HG02884 (cell line): ENCODE results near the gene RPUSD4.

Experiments used
- ATAC-seq: cut with Tn5 transposase; IDR thresholded peaks from one replicate; pipeline ENCODE4 v1.9.1; 2021; ENCODE audit warnings: mild to moderate bottlenecking, moderate library complexity; ENCODE audit not compliant: unreplicated experiment

Gene RPUSD4

DNA sequence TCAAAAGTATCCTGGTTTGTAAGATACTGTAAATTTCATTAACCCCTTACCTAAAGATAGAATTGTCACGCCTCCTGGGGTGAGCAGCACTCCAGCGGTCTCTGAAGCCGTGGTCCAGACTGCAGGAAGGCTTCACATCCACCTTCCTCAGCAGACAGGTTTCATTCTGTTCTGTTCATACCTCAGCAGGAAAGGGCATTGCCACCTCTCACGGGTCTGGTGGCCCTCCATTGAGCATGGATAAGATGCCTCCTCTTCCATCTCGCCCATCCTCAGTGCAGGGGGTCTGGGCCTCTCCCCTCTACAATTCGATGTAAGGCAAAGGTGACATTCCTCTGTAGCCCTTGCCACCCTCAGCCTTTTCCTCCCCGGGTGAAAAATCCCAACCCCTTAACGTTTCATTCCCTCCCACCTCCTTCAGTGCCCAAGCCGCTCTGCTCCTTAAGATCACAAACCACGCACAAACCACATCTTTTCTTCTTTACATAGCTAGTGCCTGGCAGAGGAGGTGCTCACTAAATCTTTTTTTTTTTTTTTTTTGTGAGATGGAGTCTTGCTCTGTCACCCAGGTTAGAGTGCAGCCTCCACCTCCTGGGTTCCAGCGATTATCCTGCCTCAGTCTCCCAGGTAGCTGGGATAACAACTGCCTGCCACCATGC lies 28.5 kb downstream of the RPUSD4 start:
- no peak for ATAC-seq

DNA sequence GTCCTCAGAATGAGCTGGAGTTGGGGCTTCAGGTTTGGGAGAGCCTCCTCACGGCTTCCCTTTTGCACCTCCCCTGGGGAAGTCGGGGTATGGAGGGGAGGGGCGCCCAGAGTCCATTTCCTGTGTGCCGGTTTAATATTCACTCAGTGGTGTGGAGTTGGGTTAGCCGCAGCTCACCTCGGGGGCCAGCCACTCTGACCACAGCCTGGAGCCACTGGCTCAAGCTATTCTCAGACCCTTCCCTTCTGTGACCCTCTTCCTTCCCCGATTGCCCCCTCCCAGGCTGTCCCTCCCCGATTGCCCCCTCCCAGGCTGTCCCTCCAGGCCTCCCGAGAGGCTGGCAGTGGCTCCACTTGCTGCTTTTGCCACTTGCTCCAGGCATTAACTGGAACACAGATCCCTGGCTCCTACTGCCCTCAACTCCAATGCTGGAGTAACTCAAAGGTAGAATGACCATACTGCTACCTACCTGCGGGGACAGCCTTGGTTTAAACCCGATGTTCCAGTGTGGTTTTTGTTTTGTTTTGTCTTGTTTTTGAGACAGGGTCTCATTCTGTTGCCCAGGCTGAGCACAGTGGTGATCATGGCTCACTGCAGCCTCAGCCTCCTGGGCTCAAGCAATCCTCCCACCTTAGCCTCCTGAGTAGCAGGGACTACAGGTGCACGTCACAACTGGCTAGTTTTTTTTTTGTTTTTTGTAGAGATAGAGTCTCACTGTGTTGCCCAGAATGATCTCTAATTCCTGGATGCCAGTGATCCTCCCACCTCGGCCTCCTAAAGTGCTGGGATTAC lies 29.3 kb downstream of the RPUSD4 start:
- ATAC-seq = no peak

DNA sequence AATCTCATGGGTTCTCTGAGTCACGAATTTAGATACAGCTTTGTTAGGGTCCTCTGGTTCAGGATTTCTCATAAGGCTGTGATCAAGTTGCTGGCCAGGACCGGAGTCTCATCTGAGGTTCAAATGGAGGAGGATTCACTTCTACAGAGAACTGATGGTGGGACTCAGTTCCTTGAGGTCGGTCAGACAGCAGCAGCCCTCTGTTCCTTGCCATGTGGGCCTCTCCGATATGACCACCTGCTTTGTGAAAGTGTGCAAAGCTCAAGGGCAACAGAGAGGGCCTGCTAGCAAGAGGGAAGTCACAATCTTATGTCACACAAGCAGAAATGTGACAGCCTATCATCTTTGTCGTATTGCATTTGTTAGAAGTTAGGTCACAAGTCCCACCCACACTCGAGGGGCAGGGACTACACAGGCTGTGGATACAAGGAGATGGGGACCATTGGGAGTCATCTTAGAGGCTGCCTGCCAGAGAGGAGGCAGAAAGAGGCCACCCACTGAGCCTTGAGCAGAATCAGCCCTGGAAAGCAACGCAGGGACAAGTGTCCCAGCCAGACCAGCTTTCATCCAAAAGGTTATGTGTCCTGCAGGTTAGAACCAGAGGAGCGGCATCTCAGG lies 34.5 kb downstream of the RPUSD4 start:
- ATAC-seq = no peak

- no peak for ATAC-seq
These were observed 36.1 kb downstream of the RPUSD4 start for GRCh38 chr11:126175393-126175792.

DNA sequence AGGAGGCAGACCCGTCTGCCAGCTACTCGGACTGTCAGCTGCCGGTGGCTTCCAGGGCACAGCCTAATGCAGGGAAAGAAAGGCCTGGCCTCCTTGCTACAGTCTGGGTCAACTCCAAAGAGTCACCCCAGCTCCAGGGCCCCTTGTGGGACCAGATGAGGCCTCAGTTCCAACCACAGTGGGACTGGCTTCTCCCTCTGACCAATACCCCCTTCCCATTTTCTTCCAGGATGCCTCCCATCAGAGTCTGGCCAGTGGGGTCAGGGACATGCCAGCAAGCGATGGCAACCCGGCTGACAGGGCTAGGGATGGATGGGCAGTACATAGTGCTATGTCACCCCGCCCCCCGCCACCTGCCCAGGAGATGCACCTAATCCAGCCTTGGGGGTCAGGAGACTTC lies 36.6 kb downstream of the RPUSD4 start:
- no peak for ATAC-seq

- ATAC-seq = no peak
These were observed 38.2 kb downstream of the RPUSD4 start for GRCh38 chr11:126173257-126173656.

DNA sequence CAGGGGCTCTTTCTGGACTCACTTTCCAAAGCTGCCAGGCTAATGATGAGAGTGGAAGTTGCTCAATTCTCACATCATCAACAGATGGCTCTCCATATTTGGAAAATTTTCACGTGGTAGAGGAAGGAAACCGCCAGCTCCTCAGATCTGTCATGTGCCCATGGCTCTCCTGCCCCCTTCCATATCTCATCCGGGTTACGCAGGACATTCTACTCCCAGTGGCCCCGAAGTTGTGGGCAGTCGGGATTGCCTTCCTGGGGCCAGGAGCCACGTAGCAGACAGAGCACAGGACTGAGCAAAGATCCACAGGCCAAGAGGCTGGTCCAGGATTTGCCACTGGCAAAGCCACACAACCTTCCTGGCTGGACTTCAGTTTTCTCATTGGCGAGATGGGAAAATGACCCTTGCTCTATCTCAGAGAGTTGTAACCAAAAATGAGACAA lies 38.8 kb downstream of the RPUSD4 start:
- no peak for ATAC-seq

GRCh38 chr11:126169291-126169690 lies 42.2 kb downstream of the RPUSD4 start:
- ATAC-seq = no peak

DNA sequence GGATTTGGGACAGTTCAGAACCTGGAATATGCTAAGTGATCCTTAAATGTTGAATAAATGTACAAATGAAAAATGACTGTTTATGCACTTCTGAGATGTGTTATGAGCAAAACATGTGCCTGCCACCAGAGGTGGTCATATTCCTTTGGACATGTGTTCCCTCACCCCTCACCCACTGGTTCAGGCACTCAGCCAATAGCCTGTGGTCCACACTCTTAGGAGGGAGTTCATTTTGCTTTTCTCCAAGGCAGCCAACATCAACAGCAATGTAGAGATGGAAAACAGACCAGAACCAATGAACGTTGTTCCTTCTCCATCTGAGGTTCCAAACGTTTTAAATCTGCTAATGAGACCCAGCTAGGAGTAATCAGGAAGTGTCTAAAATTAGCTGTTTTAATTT lies 44.0 kb downstream of the RPUSD4 start:
- ATAC-seq = no peak

- ATAC-seq = no peak
These were observed 45.0 kb downstream of the RPUSD4 start for GRCh38 chr11:126166413-126166812.

DNA sequence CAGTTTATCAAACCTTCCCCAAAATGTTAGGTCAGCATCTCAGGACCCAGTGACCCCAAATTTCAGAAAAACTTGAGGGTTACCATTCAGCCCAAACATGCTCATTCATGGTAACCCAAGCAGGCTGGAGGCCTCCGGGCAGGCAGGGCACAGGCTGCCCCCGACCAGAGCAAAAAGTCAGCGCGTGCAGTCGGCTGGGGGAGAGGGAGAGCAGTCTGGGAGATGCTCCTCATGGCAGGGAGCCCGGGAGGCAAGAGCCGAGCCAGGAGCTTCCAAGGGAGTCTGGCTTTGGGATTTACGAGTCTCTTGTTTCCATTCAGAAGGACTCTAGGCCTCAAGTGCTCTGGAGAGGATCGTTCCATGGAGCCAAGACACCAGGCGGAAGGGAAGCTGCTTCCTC lies 45.7 kb downstream of the RPUSD4 start:
- no peak for ATAC-seq

GRCh38 chr11:126165311-126165720 lies 46.1 kb downstream of the RPUSD4 start:
- no peak for ATAC-seq

DNA sequence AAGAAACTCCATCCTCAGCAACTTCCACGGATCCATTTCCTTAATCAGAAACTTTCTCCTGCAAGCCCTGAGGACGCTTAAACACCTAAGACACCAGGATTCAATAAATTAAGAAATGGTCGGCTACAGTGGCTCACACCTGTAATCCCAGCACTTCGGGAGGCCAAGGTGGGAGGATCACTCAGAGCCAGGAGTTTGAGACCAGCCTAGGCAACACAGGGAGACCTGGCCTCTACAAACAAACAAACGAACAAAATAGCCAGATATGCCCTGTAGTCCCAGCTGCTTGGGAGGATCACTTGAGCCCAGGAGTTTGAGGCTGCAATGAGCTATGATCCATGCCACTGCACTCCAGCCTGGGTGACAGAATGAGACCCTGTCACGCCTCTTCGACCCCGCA lies 46.7 kb downstream of the RPUSD4 start:
- no peak for ATAC-seq

DNA sequence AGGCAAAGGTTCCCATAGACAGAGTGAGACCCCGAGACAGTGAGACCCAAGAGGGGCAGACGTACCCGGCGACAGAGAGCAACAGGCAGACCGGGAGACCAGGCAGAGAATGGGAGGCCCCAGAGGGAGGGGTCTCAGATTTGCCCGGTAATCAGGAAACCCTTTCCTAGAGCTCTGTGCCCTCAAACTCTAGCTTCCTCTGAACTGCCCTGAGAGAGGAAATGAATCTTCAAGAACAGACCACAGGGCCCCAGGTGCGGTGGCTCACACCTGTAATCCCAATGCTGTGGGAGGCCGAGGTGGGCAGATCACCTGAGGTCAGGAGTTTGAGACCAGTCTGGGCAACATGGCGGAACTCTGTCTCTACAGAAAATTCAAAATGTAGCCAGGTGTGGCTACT lies 47.7 kb downstream of the RPUSD4 start:
- ATAC-seq = no peak

DNA sequence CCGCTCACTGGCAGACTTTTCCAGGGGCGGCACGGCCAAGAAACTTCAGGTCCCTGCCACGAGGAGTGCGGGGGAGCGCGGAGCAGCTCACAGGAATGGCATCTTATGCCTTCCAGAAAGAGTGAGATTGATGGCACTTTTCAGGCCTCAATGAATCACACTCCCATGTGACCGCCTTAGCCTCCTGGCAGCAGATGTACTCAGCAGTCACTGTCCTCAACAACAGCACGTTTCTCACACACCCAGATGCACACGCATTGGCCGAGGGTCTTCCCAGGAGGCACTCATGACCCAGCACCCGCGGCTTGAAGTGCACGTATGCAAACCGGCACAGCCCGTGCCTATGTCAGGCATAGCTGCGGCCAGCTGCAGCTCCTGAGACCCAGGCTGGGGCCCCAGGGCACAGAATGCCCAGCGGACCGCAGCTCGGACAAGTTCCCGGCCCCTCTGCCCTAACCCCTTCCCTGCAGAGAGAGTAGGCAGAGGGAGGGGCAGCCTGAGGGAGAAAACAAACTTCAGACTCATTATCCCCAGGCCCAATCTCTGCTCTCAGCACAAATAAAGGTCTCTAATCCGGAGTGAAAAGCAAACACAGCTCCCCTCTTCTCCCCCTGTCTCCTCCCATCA lies 48.3 kb downstream of the RPUSD4 start:
- ATAC-seq = no peak

- no peak for ATAC-seq
These were observed 49.0 kb downstream of the RPUSD4 start for GRCh38 chr11:126162306-126163030.

DNA sequence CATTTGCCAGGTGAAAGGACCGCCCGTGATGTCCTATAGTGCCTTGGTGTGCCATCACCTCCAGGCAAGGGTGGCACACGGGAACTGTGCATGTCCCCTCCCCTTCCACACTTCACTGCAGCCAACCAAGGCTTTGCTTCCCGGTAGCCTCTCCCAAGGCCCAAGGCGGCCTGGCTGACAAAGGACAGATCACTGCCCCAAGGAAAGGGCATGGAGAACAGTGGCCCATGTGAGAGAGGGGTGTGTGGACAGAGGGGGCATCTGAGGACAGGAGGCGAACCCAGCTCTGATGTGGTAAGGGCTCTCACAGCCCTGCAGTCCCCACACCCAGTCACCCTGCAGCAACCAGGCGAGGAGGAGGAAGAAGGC lies 50.4 kb downstream of the RPUSD4 start:
- no peak for ATAC-seq

GRCh38 chr11:126160345-126161022 lies 51.0 kb downstream of the RPUSD4 start:
- ATAC-seq = no peak

DNA sequence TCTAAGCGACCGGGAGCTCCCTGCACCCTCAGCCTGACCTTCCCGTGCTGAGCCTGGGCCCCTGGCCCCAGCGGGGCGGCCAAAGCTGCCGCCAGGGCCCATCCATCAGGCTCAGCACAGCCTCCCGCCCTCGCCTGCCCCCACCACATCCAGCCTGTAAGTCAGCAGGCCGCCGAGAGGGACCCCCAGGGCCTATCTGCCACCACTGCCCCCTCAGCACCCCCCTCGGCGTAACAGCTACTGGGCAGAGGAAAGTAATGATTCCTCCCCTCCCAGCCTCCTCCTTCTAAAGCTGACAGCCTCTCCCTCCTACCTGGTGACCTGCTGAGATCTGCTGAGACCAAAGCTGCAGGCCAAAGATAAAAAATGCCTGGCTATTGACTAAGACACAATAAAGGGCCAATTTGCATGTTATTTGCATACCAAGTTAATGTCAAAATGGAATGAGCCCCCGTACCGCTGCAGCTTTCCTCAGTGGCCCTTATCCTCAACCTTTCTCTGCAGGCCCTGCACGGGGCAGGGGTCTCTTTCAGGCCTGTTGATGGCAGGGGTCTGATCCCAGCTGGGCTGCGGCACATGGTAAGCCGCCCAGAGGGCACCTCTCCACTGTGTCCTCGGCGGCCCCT lies 51.6 kb downstream of the RPUSD4 start:
- no peak for ATAC-seq
